H4 (cell line): ENCODE data around the gene OR10H1. TPM values are rescaled to one million over a fixed set of nuclear protein-coding genes. Genes with fewer than 3 reads are reported as not detected.
"Not testable (repeated sequence)": the region's sequence is repeated elsewhere in the genome, so short reads cannot be mapped to it uniquely, and the experiment has no call there.

Experiments
- DNase-seq: peaks from one replicate; pipeline ENCODE4 v3.0.0-alpha.2; 2015; ENCODE audit warnings: low spot score
- total RNA-seq: library from RNA; depleted of rRNA; stranded (reverse); fragments of >200 nt; shearing (Covaris generic); gene quantifications from 2 replicates; pipeline ENCODE4 v1.2.3, GENCODE V29; 2014; rRNA removed

OR10H1 gene
- total RNA-seq = not detected in 2 replicates

DNA sequence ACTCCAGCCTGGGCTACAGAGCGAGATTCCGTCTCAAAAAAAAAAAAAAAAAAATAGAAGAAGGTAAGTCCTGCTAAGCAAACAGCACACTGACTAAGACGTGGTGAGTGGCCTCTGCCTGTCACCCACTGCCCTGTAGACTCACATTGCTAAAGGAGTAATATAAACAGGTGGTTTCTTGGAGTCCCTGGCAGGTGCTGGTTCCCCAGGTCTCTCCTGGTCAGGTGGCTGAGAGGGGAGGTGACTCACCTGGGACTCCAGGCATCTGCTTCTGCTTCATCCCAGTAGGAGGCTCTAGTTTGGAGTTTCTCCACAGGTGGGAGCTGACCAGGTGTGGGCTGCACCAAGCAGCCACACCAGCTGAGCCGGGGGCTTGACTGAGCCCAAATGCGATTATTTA, at the start of gene OR10H1:
TSS of gene OR10H1 (minus strand) at position 359 of the 400 bp plus-strand sequence. CDS start 7,627 bp downstream, outside the sequence.
- no peak for DNase-seq

- no peak for DNase-seq
Measured at GRCh38 chr19:15864824-15865223, 49.4 kb upstream of the OR10H1 start.

- DNase-seq = no peak
Measured at GRCh38 chr19:15863272-15863671, 47.8 kb upstream of the OR10H1 start.

GRCh38 chr19:15862444-15862843, 47.0 kb upstream of the OR10H1 start:
- no peak for DNase-seq

DNA sequence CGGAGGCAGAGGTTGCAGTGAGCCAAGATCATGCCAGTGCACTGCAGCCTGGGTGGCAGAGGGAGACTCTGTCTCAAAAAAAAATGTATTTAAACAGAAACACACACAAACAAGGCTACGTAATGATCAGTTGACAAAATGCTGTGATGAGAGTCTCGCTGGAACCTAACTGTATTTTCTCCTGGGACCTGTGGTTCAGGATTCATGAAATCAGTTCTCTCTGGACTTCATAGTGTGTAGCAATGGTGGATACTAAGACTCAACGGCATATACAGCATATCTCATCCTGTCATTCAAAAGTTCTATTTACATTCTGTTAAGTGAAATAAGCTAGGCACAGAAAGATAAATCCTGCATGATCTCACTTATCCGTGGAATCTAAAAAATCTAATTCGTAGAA, 45.1 kb upstream of the OR10H1 start:
- no peak for DNase-seq

GRCh38 chr19:15859187-15859586, 43.7 kb upstream of the OR10H1 start:
- no peak for DNase-seq

DNA sequence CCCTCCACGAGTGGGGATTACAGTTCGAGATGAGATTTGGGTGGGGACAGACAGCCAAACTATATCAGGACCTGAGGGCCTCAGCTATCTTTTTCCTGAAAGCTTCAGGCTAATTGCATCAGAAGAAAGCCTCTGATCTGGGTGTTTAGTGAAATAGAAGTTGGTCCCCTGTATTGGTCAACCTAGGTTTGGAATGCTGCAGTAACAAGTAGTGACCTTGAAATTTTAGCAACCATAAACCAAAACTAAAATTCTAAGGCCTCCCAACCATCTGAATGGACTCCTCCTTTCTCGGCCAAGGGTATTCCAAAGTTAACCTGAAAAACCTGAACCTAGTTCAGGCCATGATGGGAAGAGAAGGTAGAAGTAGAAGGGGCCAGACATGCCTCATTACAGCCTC, 34.9 kb upstream of the OR10H1 start:
- DNase-seq = no peak

GRCh38 chr19:15846923-15847322, 31.5 kb upstream of the OR10H1 start:
- no peak for DNase-seq

GRCh38 chr19:15843894-15844222, 28.4 kb upstream of the OR10H1 start:
- peak; percentile 76 for DNase-seq

DNA sequence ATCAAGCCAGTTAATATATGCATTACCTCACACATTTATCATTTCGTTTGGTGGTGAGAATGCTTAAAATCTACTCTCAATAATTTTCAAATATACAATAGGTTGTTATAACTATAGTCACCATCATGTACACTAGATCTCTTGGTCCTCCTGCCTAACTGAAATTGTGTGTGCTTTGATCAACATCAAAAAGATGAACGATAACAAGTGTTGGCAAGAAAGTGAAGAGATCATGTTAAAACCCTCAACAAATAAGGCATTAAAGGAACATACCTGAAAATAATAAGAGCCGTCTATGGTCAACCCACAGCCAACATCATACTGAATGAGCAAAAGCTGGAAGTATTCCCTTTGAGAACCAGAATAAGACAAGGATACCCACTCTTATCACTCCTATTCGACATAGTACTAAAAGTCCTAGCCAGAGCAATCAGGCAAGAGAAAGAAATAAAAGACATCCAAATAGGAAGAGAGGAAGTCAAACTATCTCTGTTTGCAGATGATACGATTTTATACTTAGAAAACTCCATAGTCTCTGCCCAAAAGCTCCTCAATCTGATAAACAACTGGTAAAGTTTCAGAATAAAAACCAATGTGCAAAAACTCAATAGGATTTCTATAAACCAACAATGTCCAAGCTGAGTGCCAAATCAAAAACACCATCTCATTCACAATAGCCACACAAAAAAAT, 27.9 kb upstream of the OR10H1 start:
- DNase-seq = no peak

GRCh38 chr19:15841875-15842569, 26.6 kb upstream of the OR10H1 start:
- DNase-seq = no peak

DNA sequence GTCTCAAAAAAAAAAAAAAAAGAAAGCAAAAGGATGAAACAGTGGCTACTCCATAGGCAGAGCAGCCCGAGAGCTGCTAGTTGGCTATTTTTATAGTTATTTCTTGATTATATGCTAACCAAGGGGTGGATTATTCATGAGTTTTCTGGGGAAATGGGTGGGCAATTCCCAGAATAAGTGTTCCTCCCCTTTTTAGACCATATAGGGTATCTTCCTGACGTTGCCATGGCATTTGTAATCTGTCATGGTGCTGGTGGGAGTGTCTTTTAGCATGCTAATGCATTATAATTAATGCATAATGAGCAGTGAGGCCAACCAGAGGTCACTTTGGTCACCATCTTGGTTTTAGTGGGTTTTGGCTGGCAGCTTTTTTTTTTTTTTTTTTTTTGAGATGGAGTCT, 25.4 kb upstream of the OR10H1 start:
- DNase-seq = no peak

DNA sequence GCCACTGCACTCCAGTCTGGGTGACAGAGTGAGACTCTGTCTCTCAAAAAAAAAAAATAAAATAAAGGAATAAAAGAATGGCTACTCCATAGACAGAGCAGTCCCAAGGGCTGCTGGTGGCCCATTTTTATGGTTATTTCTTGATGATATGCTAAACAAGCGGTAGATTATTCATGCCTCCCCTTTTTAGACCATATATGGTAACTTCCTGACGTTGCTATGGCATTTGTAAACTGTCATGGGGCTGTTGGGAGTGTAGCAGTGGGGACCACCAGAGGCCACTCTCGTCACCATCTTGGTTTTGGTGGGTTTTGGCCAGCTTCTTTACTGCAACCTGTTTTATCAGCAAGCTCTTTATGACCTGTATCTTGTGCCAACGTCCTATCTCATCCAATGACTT, 24.4 kb upstream of the OR10H1 start:
- DNase-seq = not testable (repeated sequence)

- DNase-seq = no peak
Measured at GRCh38 chr19:15838351-15838750, 22.9 kb upstream of the OR10H1 start.

GRCh38 chr19:15837221-15837731, 21.8 kb upstream of the OR10H1 start:
- peak; percentile 89 for DNase-seq

DNA sequence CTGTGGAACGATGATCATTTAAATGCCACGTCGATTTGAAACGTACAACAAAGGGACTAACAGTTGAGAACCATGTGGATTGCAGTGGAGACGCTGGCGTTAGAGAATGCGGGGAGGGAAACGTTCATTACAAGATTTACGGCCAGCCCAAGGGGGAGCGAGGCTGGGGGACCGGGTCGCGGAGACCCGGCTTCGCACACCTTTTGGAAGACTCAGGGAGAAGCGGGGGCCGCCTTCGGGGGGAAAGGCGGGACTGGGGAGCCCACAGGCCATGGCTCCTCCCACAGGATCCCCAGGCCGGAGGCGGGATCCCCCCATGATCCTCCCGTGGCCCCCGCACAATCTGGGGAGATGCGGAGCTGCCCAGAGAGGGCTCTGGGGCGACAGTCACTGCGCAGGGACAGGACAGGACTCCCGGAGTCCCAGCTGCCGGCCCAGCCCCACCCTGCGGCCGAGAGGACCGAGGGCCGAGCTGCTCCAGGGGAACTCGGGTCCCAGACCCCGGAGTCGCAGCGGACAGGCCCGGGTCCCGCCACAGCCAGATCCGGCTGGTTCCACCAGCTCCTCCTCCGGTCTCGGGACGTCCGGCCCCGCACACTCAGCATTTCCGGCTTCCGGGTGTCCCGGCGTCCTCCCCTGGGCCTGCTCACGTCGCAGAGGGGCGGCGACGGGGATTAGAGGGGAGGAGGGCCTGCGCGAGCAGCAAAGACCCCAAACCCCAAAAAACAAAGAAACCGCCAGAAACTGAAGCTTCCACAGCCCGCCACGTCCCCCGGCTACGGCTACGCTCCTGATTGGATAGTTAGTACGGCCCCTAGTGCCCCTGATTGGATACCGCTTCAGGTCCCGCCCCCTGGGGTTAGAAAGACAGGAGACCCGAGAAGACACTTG, 21.1 kb upstream of the OR10H1 start:
- peak; percentile 99 for DNase-seq

DNA sequence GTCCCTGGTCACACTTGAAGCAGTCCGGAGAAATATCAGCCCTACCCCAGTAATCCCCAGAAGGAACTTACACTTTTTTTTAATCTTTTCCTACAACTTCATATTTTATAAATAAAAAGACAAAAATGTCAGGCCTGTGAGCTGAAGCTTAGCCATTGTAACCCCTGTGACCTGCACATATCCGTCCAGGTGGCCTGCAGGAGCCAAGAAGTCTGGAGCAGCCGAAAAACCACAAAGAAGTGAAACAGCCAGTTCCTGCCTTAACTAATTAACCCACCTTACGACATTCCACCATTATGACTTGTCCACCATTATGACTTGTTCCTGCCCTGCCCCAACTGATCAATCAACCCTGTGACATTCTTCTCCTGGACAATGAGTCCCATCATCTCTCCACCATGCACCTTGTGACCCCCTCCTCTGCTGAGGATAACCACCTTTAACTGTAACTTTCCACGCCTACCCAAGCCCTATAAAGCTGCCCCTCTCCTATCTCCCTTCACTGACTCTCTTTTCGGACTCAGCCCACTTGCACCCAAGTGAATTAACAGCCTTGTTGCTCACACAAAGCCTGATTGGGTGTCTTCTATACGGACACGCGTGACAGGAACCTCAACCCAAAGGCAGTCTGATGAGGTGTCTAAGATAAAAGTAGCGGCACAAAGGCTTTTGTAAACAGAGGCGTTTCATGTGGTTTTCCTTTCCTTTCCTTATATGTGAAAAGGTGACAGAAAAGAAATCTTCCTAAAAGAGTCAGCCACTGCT, 20.3 kb upstream of the OR10H1 start:
- not testable (repeated sequence) for DNase-seq

DNA sequence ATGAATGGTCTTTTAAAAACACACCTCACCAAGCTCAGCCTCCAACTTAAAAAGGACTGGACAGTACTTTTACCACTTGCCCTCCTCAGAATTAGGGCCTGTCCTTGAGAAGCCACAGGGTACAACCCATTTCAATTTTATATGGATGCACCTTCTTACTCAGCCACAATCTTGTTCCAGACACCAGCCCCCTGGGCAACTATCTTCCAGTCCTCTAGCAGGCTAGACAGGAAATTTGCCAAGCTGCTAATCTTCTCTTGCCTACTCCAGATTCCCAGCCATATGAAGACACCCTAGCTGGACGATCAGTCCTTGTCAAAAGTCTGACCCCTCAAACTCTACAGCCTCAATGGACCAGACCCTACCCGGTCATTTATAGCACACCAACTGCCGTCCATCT, 18.8 kb upstream of the OR10H1 start:
- DNase-seq = not testable (repeated sequence)

DNA sequence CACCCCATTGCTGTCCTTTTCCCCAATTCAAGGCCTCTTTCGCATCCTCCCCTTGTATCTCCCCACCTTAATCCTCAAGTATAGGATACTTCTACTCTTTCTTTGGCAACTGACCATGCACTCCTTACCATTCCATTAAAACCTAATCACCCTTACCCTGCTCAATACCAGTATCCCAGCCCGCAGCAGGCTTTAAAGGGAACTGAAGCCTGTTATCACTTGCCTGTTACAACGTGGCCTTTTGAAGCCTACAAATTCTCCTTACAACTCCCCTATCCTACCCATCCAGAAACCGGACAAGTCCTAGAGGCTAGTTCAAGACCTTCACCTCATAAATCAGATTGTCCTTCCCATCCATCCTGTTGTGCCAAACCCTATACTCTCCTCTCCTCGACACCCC, 16.2 kb upstream of the OR10H1 start:
- DNase-seq = no peak

GRCh38 chr19:15829786-15830185, 14.3 kb upstream of the OR10H1 start:
- DNase-seq = no peak

- DNase-seq = no peak
Measured at GRCh38 chr19:15829306-15829698, 13.8 kb upstream of the OR10H1 start.
